HL-60 (cell line): ENCODE results near the gene FTCD.

ENCODE experiments used
- CTCF ChIP-seq: IDR thresholded peaks from one replicate; pipeline ENCODE4 v1.5.1; 2011; ENCODE audit warnings: low read length, control low read depth, inconsistent platforms; ENCODE audit not compliant: insufficient read depth
- POLR2AphosphoS5 ChIP-seq: IDR thresholded peaks from 2 replicates; pipeline ENCODE4 v1.6.1; 2012; ENCODE audit warnings: low read depth
- REST ChIP-seq: IDR thresholded peaks from 2 replicates; pipeline ENCODE4 v1.6.1; 2012; ENCODE audit warnings: low read depth; ENCODE audit not compliant: insufficient replicate concordance

GRCh38 chr21:46124083-46124925, 31.1 kb downstream of the FTCD start:
- TF ChIP-seq CTCF = no peak
- no peak for TF ChIP-seq POLR2AphosphoS5
- TF ChIP-seq REST = no peak
